Right lobe of liver (tissue), 4 donors: ENCODE measurements around the gene MINAR2.

ENCODE experiments used
- CTCF ChIP-seq, 4 donors: fragments of 200-600 bp in 3 of 4; fragments of 450-650 bp in 1 of 4; IDR thresholded peaks; one replicate each; pipeline versions ENCODE4 v1.5.1 to v1.8.0; 2016 to 2022; ENCODE audit warnings: antibody characterized with exemption in 4 of 4, mild to moderate bottlenecking in 2 of 4
- POLR2A ChIP-seq: fragments of 450-650 bp; IDR thresholded peaks from one replicate; pipeline ENCODE4 v1.6.1; 2017; ENCODE audit warnings: antibody characterized with exemption, mild to moderate bottlenecking
- donor health status: DM: no; HTN: no; CAD: no.
- donor health status: DM: no; HTN: no; CAD: no.
- donor health status: DM: no; HTN: yes; CAD: no.

- TF ChIP-seq POLR2A, result no peak
- TF ChIP-seq CTCF (IDR thresholded peaks at IDR 0.05), result peak; percentile 74 to 80 (median 78)
Measured at GRCh38 chr5:129771058-129771838, 23.4 kb downstream of the MINAR2 start.
